ACHN (cell line): ENCODE results near the gene ZNF267.
"Not testable (repeated sequence)": the region's sequence is repeated elsewhere in the genome, so short reads cannot be mapped to it uniquely, and the experiment has no call there.

Source experiments
- DNase-seq: peaks from one replicate; pipeline ENCODE4 v3.0.0-alpha.2; 2015
- in situ Hi-C: cut with HindIII; loops from 2 replicates; pipeline ENCODE4 v1.10.0; 2017; ENCODE audit warnings: low sequenced_read_pairs, low pct_ligation_motif_present, low pct_unique_long_range_greater_than_20kb

Gene ZNF267

GRCh38 chr16:31873556-31874365, at the start of gene ZNF267:
Gene ZNF267, plus strand, starts transcription at chr16:31873807. Its CDS starts 160 bp downstream, at chr16:31873967.
- DNase-seq: peak; percentile 96
- in situ Hi-C loops: no loop called here

GRCh38 chr16:31833047-31833446, 40.6 kb upstream of the ZNF267 start:
- DNase-seq: no peak
- in situ Hi-C loops: no loop called here

GRCh38 chr16:31836396-31836795, 37.2 kb upstream of the ZNF267 start:
- DNase-seq, in situ Hi-C loops: not testable (repeated sequence)

- no peak for DNase-seq
- in situ Hi-C loops: no loop called here
Measured at GRCh38 chr16:31842864-31843263, 30.7 kb upstream of the ZNF267 start.

GRCh38 chr16:31848572-31848971, 25.0 kb upstream of the ZNF267 start:
- in situ Hi-C loops, DNase-seq: not testable (repeated sequence)

- in situ Hi-C loops: no loop called here
- DNase-seq: no peak
Measured at GRCh38 chr16:31853291-31853690, 20.3 kb upstream of the ZNF267 start.

GRCh38 chr16:31860508-31860907, 13.1 kb upstream of the ZNF267 start:
- in situ Hi-C loops: no loop called here
- no peak for DNase-seq

- in situ Hi-C loops: no loop called here
- DNase-seq: no peak
Measured at GRCh38 chr16:31861455-31861854, 12.2 kb upstream of the ZNF267 start.

- in situ Hi-C loops: no loop called here
- no peak for DNase-seq
Measured at GRCh38 chr16:31862761-31863160, 10.8 kb upstream of the ZNF267 start.

GRCh38 chr16:31868164-31868563, 5.4 kb upstream of the ZNF267 start:
- in situ Hi-C loops: no loop called here
- DNase-seq: no peak

- DNase-seq: peak; percentile 81
- in situ Hi-C loops: no loop called here
Measured at GRCh38 chr16:31868691-31869167, 4.9 kb upstream of the ZNF267 start.

GRCh38 chr16:31869511-31870201, 4.0 kb upstream of the ZNF267 start:
- in situ Hi-C loops: no loop called here
- peak; percentile 33 for DNase-seq

- DNase-seq: no peak
- in situ Hi-C loops: no loop called here
Measured at GRCh38 chr16:31870809-31871208, 2.8 kb upstream of the ZNF267 start.

GRCh38 chr16:31871510-31871909, 2.1 kb upstream of the ZNF267 start:
- no peak for DNase-seq
- in situ Hi-C loops: no loop called here

GRCh38 chr16:31872201-31872600, 1.4 kb upstream of the ZNF267 start:
- in situ Hi-C loops: no loop called here
- no peak for DNase-seq

GRCh38 chr16:31874366-31875111, 932 bp downstream of the ZNF267 start:
- peak; percentile 59 for DNase-seq
- in situ Hi-C loops: no loop called here

- in situ Hi-C loops: no loop called here
- DNase-seq: no peak
Measured at GRCh38 chr16:31875112-31875803, 1.7 kb downstream of the ZNF267 start.

- in situ Hi-C loops: no loop called here
- DNase-seq: no peak
Measured at GRCh38 chr16:31875928-31876547, 2.4 kb downstream of the ZNF267 start.
